ENCODE results near the gene PEX14.

The PEX14 gene

DNA sequence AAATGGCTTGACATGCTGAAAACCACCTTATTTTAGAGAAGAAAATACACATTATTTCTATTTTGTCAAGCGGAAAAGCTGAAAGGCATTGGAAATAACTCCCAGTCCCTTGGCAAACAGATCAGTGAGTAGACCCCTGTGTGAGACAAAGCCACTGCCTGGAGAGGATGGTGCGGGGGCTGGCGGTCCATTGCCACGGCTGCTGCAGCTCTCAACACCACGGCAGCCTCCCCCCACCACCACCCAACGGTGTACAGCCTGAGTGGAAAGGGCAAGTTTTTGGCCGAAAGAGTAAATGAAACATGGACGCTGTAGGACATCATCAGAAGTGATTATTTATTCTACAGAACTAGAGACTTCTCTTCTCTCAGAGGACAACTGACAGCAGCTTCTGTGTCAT, 84.6 kb downstream of the PEX14 start:
- DNase-seq (ENCODE audit: low spot score) = no peak
- in situ Hi-C loops (cut with MboI; ENCODE audit: low sequenced_read_pairs, unreplicated experiment) = no loop called here
- no peak for TF ChIP-seq CTCF (IDR thresholded peaks at IDR 0.05; ENCODE audit: borderline replicate concordance, control extremely low read depth, extremely low read depth, insufficient read depth, missing control alignments)

- TF ChIP-seq CTCF (IDR thresholded peaks at IDR 0.05; ENCODE audit: borderline replicate concordance, control extremely low read depth, extremely low read depth, insufficient read depth, missing control alignments) = no peak
- in situ Hi-C loops (cut with MboI; ENCODE audit: low sequenced_read_pairs, unreplicated experiment) = no loop called here
- no peak for DNase-seq (ENCODE audit: low spot score)
Measured at GRCh38 chr1:10561497-10561896, 86.7 kb downstream of the PEX14 start.

DNA sequence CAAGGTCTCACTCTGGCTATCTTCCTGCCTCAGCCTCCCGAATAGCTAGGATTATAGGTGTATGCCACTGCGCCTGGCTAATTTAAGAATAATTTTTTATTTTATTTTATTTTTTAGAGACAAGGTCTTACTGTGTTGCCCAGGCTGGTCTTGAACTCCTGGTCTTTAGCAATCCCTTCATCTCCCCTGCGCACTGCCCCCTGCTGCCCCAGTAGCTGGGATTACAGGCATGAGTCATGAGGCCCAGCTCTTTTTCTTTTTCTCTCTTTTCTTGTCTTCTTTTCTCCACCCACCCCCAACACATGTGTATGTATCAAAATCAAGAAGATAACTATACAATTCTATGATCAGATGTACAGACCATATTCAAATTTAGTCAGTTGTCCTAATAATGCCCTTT, 87.2 kb downstream of the PEX14 start:
- in situ Hi-C loops (cut with MboI; ENCODE audit: low sequenced_read_pairs, unreplicated experiment) = no loop called here
- no peak for TF ChIP-seq CTCF (IDR thresholded peaks at IDR 0.05; ENCODE audit: borderline replicate concordance, control extremely low read depth, extremely low read depth, insufficient read depth, missing control alignments)
- no peak for DNase-seq (ENCODE audit: low spot score)

GRCh38 chr1:10564063-10564462, 89.3 kb downstream of the PEX14 start:
- in situ Hi-C loops (cut with MboI; ENCODE audit: low sequenced_read_pairs, unreplicated experiment) = no loop called here
- no peak for DNase-seq (ENCODE audit: low spot score)
- no peak for TF ChIP-seq CTCF (IDR thresholded peaks at IDR 0.05; ENCODE audit: borderline replicate concordance, control extremely low read depth, extremely low read depth, insufficient read depth, missing control alignments)

GRCh38 chr1:10569531-10569930, 94.8 kb downstream of the PEX14 start:
- in situ Hi-C loops (cut with MboI; ENCODE audit: low sequenced_read_pairs, unreplicated experiment) = no loop called here
- no peak for TF ChIP-seq CTCF (IDR thresholded peaks at IDR 0.05; ENCODE audit: borderline replicate concordance, control extremely low read depth, extremely low read depth, insufficient read depth, missing control alignments)
- no peak for DNase-seq (ENCODE audit: low spot score)

- no peak for TF ChIP-seq CTCF (IDR thresholded peaks at IDR 0.05; ENCODE audit: borderline replicate concordance, control extremely low read depth, extremely low read depth, insufficient read depth, missing control alignments)
- in situ Hi-C loops (cut with MboI; ENCODE audit: low sequenced_read_pairs, unreplicated experiment) = no loop called here
- no peak for DNase-seq (ENCODE audit: low spot score)
Measured at GRCh38 chr1:10575616-10576015, 100.9 kb downstream of the PEX14 start.

DNA sequence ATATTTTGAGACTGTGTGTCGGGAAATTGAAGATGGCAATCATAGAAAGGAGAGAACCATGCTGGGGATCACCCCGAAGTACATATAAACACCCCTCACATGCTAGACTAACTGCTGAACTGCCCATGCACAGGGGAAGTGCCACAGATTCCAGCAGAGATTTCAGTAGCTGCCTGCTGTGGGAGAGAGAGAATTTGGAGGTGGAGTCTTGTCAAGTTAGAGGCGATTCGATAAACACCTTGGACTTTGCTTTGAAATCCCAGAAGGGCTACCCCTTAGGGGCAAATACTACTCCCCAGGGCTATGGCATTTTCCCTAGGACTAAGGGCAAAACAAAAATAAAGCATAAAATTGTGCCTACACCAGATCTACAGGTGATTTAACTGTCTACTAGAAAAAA, 103.3 kb downstream of the PEX14 start:
- no peak for TF ChIP-seq CTCF (IDR thresholded peaks at IDR 0.05; ENCODE audit: borderline replicate concordance, control extremely low read depth, extremely low read depth, insufficient read depth, missing control alignments)
- DNase-seq (ENCODE audit: low spot score) = no peak
- in situ Hi-C loops (cut with MboI; ENCODE audit: low sequenced_read_pairs, unreplicated experiment) = no loop called here

All from GM13976 (cell line).